NB4 (cell line): Measurements from ENCODE around the gene MRPL41.
"Not testable (repeated sequence)": the region's sequence is repeated elsewhere in the genome, so short reads cannot be mapped to it uniquely, and the experiment has no call there.

ENCODE experiments used
- DNase-seq: peaks from one replicate; pipeline ENCODE4 v3.0.0; 2010; ENCODE audit warnings: low read depth
- H3K4me3 ChIP-seq: one replicate; pipeline ENCODE4 v1.5.1; 2011; ENCODE audit warnings: mild to moderate bottlenecking, low read depth, low read length, moderate library complexity
- MYC ChIP-seq: IDR thresholded peaks from 2 replicates; pipeline ENCODE4 v1.6.1; 2011; ENCODE audit warnings: low read depth, low read length
- POLR2A ChIP-seq: IDR thresholded peaks from 2 replicates; pipeline ENCODE4 v1.6.1; 2011; ENCODE audit warnings: mild to moderate bottlenecking; ENCODE audit not compliant: insufficient read length; ENCODE audit errors: extremely low read depth
- TF ChIP-seq, protein P1 (sequence below): IDR thresholded peaks from one replicate; pipeline ENCODE4 v1.5.1; 2012; ENCODE audit warnings: low read depth, low read length
- TF ChIP-seq, protein P2 (sequence below): IDR thresholded peaks from 2 replicates; pipeline ENCODE4 v1.6.1; 2011; ENCODE audit warnings: low read depth, low read length

The MRPL41 gene

DNA sequence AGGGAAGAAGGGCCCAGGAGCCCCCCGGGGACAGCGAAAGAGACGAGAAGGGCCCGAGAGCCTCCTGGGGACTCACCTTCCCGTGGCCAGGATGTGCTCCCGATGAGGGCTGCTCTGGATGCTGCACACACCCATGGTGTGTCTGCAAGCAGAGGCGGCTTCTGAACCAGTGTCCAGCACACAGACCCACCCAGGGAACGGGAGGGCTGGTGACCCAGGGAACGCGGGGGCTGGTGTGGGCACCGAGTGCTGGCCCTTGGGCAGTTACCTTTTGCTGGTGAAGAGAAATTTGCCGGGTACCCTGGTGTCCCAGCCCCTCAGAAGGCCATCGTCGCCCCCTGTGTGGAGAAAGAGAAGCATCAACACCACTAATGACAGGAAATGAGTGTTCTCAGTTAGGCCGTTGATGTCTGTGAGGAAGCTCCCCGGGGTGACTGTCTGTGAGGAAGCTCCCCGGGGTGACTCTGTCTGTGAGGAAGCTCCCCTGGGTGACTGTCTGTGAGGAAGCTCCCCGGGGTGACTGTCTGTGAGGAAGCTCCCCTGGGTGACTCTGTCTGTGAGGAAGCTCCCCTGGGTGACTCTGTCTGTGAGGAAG lies 13.2 kb downstream of the MRPL41 start:
- no peak for DNase-seq
- TF ChIP-seq POLR2A: no peak
- no peak overlapping the region for H3K4me3 ChIP-seq

DNA sequence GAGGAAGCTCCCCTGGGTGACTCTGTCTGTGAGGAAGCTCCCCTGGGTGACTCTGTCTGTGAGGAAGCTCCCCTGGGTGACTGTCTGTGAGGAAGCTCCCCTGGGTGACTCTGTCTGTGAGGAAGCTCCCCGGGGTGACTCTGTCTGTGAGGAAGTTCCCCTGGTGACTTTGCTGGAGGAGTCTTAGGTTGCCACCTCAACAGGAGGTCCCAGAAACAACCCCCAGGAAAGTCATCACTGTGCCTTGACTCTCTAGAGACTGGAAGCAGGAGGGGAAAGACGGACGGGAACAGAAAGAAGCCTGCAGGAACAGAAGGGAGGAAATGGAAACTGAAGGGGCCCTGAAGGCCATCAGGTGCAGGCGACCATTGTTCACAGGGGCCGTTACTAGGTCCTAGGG lies 16.8 kb downstream of the MRPL41 start:
- not testable (repeated sequence) for H3K4me3 ChIP-seq, DNase-seq

GRCh38 chr9:137569609-137570203 lies 18.0 kb downstream of the MRPL41 start:
- DNase-seq: no peak
- H3K4me3 ChIP-seq: no peak overlapping the region
- no peak for TF ChIP-seq POLR2A
- TF ChIP-seq, protein P1, sequence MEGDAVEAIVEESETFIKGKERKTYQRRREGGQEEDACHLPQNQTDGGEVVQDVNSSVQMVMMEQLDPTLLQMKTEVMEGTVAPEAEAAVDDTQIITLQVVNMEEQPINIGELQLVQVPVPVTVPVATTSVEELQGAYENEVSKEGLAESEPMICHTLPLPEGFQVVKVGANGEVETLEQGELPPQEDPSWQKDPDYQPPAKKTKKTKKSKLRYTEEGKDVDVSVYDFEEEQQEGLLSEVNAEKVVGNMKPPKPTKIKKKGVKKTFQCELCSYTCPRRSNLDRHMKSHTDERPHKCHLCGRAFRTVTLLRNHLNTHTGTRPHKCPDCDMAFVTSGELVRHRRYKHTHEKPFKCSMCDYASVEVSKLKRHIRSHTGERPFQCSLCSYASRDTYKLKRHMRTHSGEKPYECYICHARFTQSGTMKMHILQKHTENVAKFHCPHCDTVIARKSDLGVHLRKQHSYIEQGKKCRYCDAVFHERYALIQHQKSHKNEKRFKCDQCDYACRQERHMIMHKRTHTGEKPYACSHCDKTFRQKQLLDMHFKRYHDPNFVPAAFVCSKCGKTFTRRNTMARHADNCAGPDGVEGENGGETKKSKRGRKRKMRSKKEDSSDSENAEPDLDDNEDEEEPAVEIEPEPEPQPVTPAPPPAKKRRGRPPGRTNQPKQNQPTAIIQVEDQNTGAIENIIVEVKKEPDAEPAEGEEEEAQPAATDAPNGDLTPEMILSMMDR: no peak
- TF ChIP-seq, protein P2, sequence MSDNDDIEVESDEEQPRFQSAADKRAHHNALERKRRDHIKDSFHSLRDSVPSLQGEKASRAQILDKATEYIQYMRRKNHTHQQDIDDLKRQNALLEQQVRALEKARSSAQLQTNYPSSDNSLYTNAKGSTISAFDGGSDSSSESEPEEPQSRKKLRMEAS: no peak
- no peak for TF ChIP-seq MYC

- DNase-seq: no peak
- H3K4me3 ChIP-seq: no peak overlapping the region
- TF ChIP-seq POLR2A (no peak), MYC (no peak)
- TF ChIP-seq, protein P1: no peak
- TF ChIP-seq, protein P2: no peak
These were observed 18.9 kb downstream of the MRPL41 start for GRCh38 chr9:137570566-137570965.

- TF ChIP-seq MYC: no peak
- no peak for TF ChIP-seq POLR2A
- TF ChIP-seq, protein P1: no peak
- TF ChIP-seq, protein P2: no peak
- DNase-seq: no peak
- no peak overlapping the region for H3K4me3 ChIP-seq
These were observed 22.5 kb downstream of the MRPL41 start for GRCh38 chr9:137574192-137574591.

GRCh38 chr9:137575364-137575715 lies 23.7 kb downstream of the MRPL41 start:
- DNase-seq: no peak
- TF ChIP-seq, protein P2: no peak
- no peak for TF ChIP-seq MYC
- no peak for TF ChIP-seq POLR2A
- H3K4me3 ChIP-seq: no peak overlapping the region

DNA sequence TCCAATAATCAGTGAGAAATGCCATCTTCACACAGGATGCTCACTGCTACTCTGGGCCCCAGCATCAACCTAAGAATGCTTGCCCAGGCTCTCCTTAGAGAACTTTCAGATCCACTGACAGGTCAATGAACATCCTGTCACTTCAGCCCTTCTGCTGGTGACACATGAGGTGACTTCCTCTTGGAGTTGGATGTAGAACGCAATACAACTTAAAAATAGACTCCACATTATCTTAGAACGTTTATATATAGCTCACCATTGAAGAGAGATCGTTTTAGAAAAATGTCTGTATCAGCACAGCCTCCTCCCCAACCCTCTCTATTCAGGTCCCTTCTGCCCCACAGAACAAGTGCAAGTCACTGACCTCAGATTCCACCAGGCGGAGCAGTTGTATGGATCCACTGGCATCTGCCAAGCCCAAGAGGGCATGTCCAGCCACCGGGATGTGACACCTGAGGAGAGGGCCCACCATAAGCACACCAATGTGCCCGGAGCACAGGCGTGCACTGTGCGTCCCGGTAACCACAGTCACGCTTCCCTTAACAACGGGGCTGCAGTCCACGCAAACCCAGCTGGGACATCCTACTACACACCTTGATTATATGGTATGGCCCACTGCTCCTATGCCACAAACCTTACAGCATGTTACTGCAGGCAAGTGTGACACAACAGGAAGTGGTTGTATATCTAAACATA lies 24.2 kb downstream of the MRPL41 start:
- TF ChIP-seq, protein P1: no peak
- TF ChIP-seq, protein P2: no peak
- TF ChIP-seq POLR2A: no peak
- no peak for TF ChIP-seq MYC
- H3K4me3 ChIP-seq: no peak overlapping the region
- DNase-seq: no peak
